GM21423 (cell line): ENCODE data around the gene RHOH.
"Not testable (repeated sequence)": the region's sequence is repeated elsewhere in the genome, so short reads cannot be mapped to it uniquely, and the experiment has no call there.

Source experiments
- ATAC-seq: cut with Tn5 transposase; IDR thresholded peaks from one replicate; pipeline ENCODE4 v1.9.1; 2021; ENCODE audit warnings: mild to moderate bottlenecking, moderate library complexity; ENCODE audit not compliant: unreplicated experiment

Gene RHOH

GRCh38 chr4:40289366-40290188 lies 92.7 kb downstream of the RHOH start:
- peak; percentile 43 for ATAC-seq

DNA sequence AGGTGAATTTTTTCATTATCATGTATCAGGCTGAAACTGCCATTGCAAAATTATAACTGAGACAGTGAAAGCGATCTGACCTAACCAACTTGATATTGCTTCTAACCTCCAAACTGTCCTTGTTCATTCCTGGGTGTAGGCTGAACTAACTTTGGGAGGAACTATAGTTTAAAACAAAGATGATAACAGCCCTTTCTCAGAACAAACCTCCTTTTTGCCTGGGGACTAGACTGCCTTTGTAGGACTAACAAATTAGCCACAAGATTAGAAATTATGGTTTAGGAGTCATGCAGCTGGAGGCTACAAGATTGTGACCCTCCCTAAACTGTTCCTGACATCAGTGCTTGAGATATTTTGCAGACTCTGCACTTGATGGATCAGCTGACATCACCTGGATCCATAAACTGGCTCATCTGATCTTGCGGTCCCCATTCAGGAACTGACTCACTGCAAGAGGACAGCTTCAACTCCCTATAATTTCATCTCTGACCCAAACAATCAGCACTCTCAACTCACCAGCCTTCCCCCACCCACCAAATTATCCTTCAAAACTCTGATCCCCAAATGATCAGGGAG lies 93.9 kb downstream of the RHOH start:
- ATAC-seq, result not testable (repeated sequence)

DNA sequence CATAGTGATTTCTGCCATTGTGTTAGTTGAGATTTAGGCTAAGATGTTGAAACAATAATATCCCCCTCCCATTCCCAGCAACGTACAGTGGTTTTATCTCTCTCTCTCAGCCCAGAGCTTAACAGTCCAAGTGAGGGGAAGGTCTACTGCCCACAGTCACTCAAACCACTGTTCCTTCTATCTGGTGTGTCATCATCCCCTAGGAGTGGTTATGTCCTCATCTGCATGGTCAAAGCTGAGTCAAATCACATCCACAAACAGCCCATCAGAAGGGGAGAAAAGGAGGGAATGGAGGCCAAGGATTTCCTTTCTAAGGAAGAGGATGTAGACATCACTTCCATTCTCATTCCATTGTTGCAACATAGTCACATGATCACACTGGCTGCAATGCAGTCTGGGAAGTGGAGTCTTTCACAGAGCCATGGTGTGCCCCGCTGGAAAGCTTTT lies 95.5 kb downstream of the RHOH start:
- no peak for ATAC-seq

GRCh38 chr4:40294339-40294738 lies 97.5 kb downstream of the RHOH start:
- no peak for ATAC-seq

- ATAC-seq, result not testable (repeated sequence)
Observed at GRCh38 chr4:40295030-40295429, 98.2 kb downstream of the RHOH start.

- no peak for ATAC-seq
Observed at GRCh38 chr4:40295572-40295971, 98.7 kb downstream of the RHOH start.
